Retinal pigment epithelial cell (primary cell): ENCODE results near the gene CPT1B.
"Not testable (repeated sequence)": the region's sequence is repeated elsewhere in the genome, so short reads cannot be mapped to it uniquely, and the experiment has no call there.

Experiments used
- DNase-seq: peaks from one replicate; pipeline ENCODE4 v3.0.0-alpha.2; 2010; ENCODE audit warnings: low read depth
- H3K4me3 ChIP-seq: 2 replicates; pipeline ENCODE4 v1.5.1; 2011; ENCODE audit warnings: mild to moderate bottlenecking, low read length, control low read depth, moderate library complexity
- TF ChIP-seq, protein P1 (sequence below): conservative IDR thresholded peaks from 2 replicates; pipeline ENCODE4 v1.5.1; 2011; ENCODE audit warnings: low read depth, low read length, control low read depth, inconsistent platforms

CPT1B gene

DNA sequence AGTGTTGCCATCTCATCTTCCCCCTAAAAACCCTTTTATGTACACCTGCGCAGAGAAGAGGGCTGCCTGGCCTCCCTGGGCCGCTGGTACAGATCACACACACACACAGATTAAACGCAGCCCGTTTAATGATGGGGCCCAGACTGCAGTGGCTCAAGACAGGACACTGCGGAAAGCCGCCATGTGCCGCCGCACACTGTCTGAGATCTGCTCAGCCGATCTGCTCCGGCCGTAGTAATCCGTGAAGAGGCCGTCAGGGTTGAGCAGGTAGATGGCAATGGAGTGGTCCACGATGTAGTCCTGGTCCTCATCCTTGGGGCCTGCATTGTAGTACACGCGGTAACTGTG, 54.8 kb downstream of the CPT1B start:
- no peak for DNase-seq
- H3K4me3 ChIP-seq: no peak overlapping the region
- TF ChIP-seq, protein P1, sequence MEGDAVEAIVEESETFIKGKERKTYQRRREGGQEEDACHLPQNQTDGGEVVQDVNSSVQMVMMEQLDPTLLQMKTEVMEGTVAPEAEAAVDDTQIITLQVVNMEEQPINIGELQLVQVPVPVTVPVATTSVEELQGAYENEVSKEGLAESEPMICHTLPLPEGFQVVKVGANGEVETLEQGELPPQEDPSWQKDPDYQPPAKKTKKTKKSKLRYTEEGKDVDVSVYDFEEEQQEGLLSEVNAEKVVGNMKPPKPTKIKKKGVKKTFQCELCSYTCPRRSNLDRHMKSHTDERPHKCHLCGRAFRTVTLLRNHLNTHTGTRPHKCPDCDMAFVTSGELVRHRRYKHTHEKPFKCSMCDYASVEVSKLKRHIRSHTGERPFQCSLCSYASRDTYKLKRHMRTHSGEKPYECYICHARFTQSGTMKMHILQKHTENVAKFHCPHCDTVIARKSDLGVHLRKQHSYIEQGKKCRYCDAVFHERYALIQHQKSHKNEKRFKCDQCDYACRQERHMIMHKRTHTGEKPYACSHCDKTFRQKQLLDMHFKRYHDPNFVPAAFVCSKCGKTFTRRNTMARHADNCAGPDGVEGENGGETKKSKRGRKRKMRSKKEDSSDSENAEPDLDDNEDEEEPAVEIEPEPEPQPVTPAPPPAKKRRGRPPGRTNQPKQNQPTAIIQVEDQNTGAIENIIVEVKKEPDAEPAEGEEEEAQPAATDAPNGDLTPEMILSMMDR: no peak

DNA sequence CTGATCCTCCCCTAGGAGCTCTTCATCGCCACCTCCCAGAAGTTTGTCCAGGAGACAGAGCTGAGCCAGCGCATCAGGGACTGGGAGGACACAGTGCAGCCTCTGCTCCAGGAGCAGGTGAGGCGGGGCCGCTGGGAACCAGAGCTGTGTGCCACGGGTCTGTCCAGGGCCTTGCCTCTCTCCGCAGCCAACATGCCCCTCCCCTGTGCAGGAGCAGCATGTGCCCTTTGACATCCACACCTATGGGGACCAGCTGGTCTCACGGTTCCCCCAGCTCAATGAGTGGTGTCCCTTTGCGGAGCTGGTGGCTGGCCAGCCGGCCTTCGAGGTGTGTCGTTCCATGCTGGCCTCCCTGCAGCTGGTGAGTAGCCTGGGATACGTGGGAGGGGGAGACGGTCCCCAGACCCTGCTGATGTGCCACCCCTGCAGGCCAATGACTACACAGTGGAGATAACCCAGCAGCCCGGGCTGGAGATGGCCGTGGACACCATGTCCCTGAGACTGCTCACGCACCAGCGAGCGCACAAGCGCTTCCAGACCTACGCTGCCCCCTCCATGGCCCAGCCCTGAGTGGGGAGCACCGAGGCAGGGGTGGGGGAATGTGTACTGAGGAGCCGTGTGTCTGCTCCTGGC, 55.3 kb downstream of the CPT1B start:
- no peak overlapping the region for H3K4me3 ChIP-seq
- no peak for DNase-seq
- TF ChIP-seq, protein P1: no peak

- H3K4me3 ChIP-seq: no peak overlapping the region
- TF ChIP-seq, protein P1: no peak
- DNase-seq: no peak
Measured at GRCh38 chr22:50522208-50522805, 55.9 kb downstream of the CPT1B start.

DNA sequence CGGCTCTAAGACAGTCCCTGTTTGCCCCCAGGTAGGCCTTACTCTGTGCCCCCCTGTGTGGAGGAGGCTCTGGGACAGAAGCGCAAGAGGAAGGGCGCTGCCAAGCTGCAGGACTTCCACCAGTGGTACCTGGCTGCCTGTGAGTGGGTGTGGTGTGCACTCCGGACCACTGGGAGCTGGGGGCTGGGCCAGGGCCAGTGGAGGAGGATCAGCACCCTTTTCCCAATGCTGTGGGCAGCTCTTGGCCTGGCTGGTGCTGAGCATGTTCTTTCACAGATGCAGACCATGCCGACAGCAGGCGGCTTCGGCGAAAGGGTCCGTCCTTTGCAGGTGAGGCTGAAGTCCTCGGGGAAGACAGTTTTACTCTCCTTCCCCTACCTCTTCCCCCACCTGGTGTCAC, 56.5 kb downstream of the CPT1B start:
- no peak overlapping the region for H3K4me3 ChIP-seq
- TF ChIP-seq, protein P1: no peak
- no peak for DNase-seq

DNA sequence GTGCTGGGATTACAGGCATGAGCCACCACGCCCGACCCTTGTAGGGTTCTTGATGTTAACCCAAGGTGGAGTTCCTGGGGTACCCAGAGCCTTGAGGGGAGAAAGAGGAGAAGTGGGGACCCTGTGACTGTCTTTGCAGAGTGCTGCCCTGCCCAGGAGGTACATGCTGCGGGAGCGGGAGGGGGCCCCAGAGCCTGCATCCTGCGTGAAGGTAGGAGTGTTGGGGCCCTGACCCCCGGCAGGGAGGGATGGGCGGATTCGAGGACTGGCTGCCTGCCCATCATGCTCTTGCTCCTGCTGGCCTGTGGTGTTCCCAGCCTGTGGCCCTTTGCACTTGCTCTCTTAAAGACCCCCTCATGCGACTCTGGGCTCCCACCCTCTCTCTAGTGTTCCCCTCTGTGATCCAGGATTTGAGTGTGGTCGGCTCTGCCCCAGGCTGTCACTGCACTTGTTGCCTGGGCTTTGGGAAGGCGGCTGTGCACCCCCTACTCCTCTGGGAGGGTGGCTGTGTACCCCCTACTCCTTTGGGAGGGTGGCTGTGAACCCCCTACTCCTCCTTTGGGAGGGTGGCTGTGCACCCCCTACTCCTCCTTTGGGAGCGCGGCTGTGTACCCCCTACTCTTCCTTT, 57.3 kb downstream of the CPT1B start:
- DNase-seq: no peak
- no peak overlapping the region for H3K4me3 ChIP-seq
- TF ChIP-seq, protein P1: no peak

DNA sequence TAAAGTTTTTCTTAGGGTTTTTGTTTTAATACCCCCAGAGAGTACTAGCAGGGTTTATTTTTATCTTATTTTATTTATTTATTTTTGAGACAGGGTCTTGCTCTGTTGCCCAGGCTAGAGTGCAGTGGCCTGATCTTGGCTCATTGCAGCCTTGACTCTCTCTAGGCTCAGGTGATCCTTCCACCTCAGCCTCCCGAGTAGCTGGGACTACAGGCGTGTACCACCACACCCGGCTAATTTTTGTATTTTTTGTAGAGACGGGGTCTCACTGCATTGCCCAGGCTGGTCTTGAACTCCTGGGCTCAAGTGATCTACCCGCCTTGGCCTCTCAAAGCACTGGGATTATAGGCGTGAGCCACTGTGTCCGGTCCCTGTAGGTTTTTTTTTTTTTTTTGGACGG, 58.0 kb downstream of the CPT1B start:
- DNase-seq, H3K4me3 ChIP-seq: not testable (repeated sequence)

- DNase-seq: no peak
- TF ChIP-seq, protein P1: no peak
- no peak overlapping the region for H3K4me3 ChIP-seq
Measured at GRCh38 chr22:50519151-50519550, 59.1 kb downstream of the CPT1B start.
